ENCODE results near the gene REPS1.
"Not testable (repeated sequence)": the region's sequence is repeated elsewhere in the genome, so short reads cannot be mapped to it uniquely, and the experiment has no call there.

REPS1 gene

DNA sequence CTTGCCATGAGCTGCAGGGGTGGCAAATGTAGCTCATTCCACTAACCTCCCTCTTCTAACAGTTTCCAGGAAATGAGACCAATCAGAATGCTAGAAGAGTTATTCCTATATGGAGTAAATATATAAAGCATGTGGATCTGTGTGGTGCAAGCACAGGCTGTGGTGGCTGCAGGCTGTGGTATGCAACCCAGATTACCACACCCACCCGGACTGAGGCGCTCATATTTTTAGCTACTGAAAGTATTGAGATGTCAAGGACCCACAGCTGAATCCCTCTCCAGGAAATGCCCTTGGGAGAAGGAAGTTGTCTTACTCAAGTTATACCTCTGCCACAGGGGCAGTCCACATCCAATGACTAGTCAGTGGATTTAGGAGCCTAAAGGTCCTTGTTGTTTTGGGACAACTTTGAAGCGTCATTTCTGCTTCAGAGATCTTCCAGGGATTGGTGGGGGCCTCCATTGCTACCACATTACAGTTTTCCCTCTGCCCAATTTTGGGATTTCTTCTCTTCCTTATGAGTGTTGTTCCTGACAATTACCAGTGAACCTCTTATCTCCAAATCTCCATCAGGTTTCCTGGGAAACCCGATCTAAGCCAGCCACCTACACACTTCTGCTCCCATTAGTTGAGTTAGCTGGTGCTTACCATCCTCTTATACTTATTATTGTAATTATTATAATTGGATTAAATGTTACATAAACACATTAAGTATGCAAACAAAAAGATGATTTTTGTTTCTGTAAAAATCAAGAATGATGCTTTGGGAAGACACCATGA, 12.1 kb upstream of the REPS1 start:
- peak in 2 of 3 experiments; percentile 16 to 67 for DNase-seq

DNA sequence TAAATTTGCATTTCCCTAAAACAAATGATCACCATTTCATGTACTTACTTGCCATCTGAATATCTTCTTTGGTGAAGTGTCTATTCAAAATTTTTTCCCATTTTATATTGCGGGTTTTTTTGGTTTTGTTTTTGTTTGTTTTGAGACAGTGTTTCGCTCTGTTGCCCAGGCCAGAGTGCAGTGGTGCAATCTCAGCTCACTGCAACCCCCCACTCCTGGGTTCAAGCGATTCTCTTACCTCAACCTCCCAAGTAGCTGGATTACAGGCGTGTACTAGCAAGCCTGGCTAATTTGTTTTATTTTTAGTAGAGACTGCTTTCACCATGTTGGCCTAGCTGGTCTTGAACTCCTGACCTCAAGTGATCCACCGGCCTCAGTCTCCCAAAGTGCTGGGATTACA, 9.1 kb upstream of the REPS1 start:
- no peak for DNase-seq

DNA sequence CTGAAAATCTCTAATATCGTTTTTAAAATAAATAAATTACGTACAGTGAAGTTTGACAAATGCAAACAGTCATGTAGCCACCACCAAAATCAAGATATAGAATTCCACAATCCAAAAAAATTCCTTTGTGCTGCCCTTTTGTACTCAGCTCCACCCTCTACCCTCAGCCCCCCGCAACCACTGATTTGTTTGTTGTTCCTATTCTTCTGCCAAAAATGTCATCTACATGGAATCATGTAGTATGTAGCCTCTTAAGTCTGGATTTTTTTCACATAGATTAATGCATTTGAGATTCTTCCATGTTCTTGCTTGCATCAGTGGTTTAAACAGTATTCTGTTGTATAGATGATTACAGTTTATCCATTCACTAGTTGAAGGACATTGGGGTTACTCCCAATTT, 8.5 kb upstream of the REPS1 start:
- DNase-seq = no peak

DNA sequence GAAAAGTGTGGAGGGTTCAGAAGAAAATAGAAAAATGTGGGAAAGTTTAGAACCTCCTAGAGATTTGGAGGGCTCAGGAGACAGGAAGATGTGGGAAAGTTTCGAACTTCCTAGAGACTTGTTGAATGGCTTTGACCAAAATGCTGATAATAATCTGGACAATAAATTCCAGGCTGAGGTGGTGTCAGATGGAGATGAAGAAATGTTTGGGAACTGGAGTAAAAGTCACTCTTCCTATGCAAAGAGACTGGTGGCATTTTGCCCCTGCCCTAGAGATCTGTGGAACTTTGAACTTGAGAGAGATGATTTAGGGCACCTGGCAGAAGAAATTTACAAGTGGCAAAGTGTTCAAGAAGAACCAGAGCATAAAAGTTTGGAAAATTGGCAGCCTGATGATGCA, 5.4 kb upstream of the REPS1 start:
- not testable (repeated sequence) for DNase-seq

DNA sequence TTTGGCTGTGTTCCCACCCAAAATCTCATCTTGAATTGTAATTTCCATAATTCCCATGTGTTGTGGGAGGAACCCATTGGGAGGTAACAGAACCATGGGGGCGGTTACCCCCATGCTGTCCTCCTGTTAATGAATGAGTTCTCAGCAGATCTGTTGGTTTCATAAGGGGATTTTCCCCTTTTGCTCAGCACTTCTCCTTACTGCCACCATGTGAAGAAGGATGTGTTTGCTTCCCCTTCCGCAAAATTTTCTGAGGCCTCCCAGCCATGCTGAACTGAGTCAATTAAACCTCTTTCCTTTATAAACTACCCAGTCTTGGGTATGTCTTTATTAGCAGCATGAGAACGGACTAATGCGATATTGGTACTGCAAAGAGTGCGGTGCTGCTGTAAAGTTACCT, 4.9 kb upstream of the REPS1 start:
- DNase-seq = not testable (repeated sequence)

DNA sequence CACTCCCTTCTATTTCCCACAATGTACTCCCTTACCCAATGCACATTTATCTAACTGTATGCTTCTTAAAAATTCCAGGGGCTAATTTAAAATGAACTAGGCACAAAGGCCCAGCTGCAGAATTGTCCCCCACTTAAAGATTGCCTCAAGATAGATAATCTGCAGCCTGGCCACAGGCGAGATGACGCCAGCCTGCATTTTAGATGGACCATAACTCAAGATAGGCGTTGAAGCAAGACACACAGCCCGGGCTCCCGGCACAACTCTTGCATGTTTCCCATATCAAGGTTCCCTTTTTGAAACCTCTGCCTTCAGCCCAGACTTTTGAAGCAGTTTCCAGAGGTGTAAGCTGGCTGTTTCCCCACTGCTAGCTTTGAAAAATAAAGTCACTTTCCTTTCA, 3.2 kb upstream of the REPS1 start:
- no peak for DNase-seq

DNA sequence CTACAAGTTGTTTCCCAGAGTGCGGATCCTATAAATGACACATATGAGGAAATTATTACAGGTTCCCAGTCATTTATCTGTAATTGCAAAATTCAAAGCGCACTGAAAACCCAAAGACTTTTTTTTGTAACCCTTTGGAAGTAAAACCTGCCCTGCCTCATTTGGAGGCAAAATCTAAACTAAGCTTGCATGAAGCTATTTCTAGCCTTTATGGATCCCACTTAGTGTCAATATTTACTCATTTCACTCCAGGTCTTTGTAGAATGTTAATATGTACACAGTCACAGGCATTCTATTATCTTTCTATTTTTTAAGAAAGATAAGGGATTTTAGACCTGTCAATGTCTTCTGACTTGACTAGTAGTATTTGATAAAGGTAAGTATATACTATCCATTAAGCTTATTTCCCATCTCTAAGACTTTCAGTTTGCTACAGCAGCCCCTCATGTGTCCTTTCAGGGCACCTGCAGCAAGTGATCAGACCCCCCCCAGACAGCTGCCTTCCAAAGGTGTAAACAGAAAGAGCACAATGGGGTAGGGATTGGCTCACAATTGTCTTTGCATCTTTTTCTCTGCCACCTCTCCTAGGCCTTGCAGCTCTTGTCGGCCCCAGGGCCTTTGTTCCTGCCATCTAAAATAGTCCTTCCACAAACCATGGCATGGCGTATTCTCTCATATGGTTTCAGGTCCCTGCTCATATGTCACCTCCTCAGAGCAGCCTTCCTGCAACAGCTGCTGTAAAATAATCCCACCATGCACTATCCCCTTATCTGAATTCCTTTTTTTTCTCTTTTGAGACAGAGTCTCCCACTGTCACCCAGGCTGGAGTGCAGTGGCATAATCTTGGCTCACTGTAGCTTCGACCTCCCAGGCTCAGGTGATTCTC, 1.3 kb upstream of the REPS1 start:
- DNase-seq = peak in 2 of 3 experiments; percentile 48 to 75

DNA sequence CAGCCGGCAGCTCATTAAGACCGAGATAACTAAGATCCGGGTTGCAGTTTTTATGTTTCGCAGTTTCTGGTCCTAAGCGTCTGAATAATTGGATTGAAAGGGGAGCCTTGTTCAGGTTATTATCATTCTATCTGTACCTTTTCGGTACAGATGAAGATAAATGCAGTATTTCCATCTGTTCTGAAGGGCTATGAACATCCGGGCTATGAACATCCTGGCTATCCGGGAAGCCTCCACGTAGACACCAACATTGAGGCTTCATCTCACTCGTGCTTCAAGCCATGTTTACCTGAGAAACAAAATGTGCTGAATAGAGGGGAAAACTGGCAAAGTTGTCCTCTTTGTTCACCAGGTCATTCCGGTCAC, 399 bp upstream of the REPS1 start:
- DNase-seq = peak in 1 of 3 experiments; percentile 95

DNA sequence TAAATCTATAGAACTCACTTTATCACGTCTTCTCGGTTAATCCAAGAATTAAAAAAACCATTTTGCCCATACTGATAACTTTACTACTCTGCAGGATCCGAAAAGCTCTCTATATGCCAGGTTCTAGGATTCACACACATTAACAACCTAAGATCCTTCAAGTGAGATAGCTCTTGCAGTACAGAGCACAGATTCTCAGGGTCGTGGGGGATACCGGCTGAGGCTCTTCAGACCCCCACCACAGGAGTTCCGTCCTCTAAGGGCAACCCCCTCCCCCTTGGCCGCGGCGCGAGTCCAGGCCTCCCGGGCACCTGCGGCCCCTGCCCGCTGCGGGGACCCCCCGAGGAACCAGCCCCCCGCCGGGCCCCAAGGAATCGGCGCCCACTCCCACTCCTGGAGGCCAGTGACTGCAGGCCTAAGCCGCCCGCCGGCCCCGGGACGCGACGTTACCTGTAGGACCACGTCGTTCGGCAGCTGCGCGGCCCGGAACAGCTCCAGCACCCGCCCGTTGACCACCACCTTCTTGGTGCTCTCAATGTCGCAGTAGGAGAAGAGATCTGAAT, 892 bp downstream of the REPS1 start:
- peak in 1 of 3 experiments; percentile 82 for DNase-seq

DNA sequence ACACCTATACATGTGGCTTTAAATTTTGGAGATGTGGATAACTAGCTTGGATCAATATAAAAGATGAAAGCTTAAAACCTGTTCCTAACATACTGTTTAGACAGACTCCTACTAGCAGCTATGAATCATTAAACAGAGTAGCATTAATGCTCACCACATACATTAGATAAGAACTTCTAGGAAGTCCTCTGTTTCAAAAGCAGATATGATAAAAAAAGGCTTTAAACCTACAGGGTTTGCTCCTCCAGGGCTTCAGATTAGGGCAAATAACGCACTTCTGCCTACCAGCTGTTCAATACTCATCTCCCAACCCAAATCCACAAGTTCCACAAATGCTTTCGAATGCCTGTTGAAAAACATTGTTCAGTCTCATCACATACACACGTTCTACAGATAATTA, 1.5 kb downstream of the REPS1 start:
- DNase-seq = peak in 1 of 3 experiments; percentile 62

DNA sequence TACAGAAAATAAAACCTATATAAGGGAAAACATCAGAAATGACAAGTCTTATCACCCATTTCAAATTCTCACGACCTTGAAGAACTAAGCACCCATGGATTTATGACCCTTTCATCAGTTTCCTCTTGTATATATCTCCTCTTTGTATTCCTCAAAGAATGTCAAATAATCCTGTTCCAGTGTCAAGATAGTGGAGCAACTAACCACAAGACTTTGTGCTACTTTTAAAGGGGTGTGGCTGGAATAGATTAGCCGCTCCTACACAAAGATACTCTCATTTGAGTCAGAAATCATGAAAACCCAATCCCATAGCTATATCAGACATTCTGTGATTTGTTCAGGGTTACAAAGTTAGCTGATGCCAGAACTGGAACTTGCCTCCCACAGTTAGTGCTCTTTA, 6.6 kb downstream of the REPS1 start:
- no peak for DNase-seq

DNA sequence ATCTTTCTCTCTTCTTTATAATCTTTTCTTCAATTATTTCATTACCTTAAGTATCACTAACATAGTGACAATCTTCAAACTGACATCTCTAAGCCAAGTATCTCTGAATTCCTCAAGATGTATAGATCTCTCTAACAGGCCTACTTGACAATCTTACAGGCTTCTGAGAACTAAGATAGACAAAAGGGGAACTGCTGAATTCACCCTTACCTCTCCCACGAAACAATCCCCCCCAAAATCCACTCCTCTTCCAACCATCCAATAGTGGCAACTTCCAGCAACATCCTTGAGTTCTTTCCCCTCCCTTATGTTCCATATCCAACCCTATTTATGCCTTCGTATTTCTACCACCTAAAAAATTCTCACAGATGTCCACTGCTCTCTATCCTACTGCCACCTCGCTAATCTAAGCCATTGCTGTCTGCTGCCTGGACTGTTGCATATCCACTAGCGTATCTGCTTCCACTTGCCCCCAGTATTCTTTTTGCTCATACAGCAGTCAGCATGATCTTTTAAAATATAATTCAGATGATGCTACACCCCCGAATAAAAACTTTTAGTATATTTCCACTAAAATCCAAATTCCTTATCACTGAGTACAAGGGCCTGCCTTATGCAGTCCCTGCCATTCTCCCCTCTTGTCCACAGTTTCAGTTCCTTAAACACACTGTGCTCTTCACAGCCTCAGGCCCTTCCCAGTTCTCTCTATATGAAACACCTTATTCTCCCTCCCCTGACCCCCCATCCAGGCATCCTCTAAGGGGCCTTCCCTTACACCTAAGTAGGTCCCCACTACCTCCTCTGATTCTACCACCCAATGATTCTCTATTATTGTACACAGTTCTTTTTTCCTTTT, 8.0 kb downstream of the REPS1 start:
- no peak for DNase-seq

DNA sequence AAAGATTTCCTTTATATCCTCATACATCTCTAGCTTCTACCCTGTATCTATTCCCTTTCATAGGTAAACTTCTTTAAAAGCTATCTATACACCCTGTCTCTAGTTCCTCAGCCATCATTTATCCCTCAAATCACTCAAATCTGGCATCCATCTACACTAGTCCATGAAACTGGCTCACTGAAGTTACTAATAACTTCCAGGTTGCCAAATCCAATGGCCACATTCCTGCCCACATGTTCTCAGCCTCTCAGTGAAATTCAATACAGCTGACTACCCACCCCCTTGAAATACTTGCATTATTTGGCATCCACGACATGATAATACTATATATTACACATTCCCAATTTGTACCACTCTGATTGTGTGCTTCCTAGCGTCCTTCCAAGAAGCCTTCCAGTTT, 8.7 kb downstream of the REPS1 start:
- DNase-seq = no peak

DNA sequence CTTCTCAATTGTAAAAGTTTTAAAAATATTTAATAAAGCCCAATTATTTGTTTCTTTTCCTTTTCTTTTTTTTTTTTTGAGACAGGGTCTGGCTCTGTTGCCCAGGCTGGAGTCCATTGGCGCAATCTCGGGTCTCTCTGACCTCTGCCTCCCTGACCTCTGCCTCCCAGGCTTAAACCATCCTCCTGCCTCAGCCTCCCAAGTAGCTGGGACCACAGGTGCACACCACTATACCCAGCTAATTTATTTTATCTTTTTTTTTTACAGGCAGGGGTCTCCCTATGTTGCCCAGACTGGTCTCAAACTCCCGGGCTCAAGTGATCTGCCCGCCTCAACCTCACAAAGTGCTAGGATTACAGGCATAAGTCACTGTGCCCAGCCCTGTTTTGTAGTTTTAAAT, 9.8 kb downstream of the REPS1 start:
- no peak for DNase-seq

DNA sequence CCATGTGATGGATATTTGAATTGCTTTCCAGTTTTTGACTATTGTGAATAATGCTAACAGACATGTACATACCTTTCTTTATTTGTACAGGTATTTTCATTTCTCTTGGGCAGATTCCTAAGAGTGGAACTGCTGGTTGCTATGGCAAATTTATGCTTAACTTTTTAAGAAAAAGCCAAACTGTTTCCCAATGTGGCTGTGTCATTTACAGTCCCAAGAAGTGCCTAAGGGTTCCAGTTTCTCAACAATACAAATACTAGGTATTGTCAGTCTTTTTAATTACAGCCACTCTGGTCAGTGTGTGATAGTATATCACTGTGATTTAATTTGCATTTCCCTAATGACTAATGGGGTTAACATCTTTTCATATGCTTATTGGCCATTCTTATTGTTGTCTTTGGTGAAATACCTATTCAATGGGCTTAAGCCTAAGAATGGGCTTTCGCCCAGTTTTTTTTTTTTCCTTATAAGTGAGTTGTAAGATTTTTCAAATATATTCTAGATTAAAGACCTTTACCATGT, 10.3 kb downstream of the REPS1 start:
- no peak for DNase-seq

DNA sequence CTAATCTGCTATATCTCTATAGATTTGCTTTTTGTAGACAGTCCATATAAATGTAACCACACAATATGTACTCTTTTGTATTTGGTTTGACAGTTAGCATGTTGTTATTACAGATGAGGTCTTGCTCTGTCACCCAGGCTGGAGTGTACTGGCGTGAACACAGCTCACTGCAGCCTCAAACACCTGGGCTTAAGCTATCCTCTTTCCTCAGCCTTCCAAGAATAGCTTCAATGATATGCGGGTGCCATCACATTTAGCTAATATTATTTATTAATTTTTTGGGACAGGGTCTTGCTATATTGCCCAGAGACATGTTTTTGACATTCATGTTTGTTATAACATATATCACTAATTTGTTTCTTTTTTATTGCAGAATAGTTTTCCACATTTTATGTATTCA, 10.8 kb downstream of the REPS1 start:
- DNase-seq = no peak

DNA sequence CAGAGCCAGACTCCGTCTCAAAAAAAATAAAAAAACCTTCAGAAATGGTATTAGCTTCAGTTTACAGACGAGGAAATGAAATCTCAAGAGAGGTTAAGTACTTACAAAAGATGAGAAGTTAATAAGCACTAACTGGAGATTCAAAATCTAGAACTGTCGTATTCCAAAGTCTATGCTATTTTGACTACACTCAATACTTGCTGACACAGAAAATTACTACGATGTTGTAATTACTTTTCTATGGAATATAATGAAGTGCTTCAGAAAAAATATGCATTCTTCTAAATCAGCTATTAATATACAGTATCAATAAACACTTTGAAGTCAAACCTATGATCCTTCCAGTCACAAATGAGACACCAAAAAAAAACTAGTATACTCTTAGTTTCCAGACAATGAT, 12.2 kb downstream of the REPS1 start:
- DNase-seq = no peak

DNA sequence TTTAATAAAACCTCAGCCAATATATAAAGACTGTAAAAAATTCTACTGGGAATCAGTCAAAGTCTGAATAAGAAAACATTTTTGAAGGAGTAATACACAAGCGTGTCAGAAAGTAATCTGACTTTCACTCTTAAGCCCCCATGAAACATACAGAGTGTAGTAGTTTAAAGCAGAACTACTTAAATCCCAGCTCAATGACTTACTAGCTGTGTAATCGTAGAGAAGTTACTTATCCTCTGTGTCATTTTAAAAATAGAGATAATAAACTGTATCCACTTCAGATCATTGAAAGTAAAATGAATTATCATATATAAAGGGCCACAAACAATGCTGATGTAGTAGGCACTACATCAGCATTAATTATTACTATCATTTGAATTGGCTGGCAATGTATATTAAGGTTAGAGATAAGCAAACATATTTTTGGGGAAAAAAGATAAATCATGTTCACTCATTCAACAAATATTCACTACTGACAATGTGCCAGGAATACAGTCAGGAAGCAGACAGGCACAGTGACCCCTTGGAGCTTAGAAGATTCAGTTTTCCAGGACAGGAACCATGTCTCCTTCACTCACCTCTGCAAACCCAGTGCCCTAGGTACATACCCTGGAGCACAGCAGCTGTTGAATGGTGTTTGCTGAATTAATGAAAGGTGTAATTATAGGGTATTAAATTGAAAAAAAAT, 14.4 kb downstream of the REPS1 start:
- DNase-seq = peak in 2 of 3 experiments; percentile 52 to 89

DNA sequence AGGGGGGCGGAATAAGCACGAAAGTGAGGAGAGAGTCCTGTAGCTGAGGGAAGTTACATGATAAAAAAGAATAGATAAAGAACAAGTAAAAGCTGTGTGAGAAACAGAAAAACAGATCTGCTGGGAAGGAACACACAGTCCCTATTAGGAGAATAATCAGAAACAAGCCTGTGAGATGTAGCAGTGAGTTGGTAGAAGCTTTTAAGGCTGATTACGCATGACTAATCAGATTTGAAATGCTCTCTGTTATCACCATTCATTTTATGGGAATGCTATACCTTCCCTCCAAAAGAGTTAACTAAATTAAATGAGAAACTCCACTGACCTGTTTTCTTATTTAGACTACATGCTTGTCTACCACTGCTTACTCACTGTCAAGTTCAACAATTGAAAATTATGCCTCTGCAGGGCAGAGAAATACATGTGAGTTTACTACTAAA, 15.8 kb downstream of the REPS1 start:
- peak in 1 of 3 experiments; percentile 31 for DNase-seq

DNA sequence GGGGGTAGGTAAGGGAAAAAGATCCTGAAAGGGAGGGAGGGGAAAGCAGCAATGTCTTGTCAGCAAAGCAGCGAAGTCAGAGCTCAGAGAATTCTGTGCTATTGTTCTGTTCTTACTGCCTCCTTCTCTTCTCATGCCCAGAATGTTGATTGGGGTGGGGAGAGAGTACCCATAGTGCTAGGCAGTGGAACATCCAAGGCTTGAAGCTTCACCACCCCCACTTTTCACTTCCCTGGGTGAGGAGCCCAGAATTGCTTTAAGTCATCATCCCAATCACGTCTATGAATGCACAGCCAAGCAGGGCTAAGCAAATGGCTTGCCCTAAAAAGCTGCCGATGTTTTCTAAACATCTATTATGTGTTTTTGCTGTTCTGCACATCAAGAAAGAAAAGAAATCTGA, 16.5 kb downstream of the REPS1 start:
- peak in 1 of 3 experiments; percentile 23 for DNase-seq

DNA sequence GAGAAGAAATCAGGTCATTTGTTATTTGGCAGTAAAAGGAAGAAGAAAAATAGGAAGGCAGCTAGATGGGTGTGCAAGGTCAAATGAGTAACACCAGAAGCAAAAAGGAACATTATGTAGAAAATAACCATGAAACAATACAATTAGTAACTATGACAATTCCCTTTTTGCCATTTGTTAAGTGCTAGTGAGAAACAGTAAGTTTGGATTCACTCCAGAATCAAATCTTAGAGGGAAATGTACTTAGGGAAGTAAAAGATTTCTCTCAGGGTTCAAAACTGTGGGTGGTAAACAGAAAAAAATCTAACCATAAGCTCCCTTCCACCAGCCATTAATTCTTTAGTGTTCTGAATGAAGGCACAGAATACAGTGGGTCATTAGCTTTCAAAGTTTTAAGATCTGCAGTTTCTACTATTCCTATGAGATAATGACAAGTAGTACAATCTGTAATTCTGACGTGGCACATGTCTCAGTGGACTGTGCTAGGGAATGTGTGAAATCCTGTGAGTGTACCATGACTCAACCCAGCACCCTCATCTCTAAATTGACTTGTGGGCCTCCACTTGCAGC, 17.1 kb downstream of the REPS1 start:
- DNase-seq = no peak

DNA sequence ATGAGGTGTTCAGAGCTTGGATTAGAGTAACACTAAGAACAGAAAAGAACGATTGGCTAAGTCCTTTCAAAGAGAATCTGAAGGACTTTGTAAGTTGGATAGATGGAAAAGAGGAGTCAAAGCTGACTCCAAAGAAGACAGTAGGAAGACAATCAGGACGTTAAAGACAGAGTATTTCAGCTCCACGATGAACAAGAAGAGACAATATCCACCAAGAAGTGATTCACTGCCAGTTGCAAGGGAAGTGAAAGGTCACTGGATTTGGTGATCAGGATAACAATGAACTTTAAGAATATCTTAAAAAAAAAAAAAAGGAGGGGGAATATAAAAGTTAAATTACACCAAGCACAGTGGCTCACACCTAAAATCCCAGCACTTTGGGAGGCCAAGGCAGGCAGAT, 17.9 kb downstream of the REPS1 start:
- no peak for DNase-seq
